ENCODE measurements around the gene EEFSEC. TPM values are rescaled to one million over a fixed set of nuclear protein-coding genes. Genes with fewer than 3 reads are reported as not detected.

Gene EEFSEC
- total RNA-seq, 1 donor = 3.0 TPM

GRCh38 chr3:128329491-128330213 is 176.4 kb downstream of the EEFSEC start:
- H3K4me3 ChIP-seq (ENCODE audit: low read depth, low read length) = no peak overlapping the region
- DNase-seq (ENCODE audit: low read depth) = peak; percentile 34

DNA sequence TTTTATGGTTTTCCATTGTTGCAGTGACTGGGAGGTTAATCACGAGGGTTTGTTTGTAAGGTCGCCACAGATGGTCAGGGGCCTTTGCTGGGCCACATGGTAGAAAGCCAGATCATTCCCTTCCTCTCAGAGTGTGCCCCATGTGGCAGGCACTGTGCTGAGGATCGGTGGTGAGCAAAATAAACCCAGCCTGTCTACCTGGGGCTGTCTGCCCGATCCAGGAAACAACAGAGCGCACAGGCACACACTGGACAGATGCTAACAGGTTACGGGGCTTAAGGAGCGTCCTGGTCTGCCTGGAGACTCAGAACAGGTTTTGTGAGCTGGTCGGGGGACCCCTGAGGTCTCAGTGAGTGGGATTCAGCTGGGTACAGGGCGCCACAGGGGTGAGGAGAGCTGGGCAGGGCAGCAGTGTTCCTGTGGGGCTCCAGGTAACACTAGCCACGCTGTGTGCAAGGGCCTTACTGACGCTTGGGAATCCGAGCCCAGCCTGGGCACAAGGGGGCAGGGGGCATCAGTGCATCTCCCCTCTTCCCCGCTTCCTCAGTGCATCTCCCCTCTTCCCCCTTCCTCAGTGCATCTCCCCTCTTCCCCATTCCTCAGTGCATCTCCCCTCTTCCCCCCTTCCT is 177.0 kb downstream of the EEFSEC start:
- TF ChIP-seq, protein P1, sequence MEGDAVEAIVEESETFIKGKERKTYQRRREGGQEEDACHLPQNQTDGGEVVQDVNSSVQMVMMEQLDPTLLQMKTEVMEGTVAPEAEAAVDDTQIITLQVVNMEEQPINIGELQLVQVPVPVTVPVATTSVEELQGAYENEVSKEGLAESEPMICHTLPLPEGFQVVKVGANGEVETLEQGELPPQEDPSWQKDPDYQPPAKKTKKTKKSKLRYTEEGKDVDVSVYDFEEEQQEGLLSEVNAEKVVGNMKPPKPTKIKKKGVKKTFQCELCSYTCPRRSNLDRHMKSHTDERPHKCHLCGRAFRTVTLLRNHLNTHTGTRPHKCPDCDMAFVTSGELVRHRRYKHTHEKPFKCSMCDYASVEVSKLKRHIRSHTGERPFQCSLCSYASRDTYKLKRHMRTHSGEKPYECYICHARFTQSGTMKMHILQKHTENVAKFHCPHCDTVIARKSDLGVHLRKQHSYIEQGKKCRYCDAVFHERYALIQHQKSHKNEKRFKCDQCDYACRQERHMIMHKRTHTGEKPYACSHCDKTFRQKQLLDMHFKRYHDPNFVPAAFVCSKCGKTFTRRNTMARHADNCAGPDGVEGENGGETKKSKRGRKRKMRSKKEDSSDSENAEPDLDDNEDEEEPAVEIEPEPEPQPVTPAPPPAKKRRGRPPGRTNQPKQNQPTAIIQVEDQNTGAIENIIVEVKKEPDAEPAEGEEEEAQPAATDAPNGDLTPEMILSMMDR (IDR thresholded peaks at IDR 0.05; ENCODE audit: insufficient read depth, low read depth, low read length) = no peak
- DNase-seq (ENCODE audit: low read depth) = no peak
- H3K4me3 ChIP-seq (ENCODE audit: low read depth, low read length) = no peak overlapping the region

More at GRCh38 chr3:128329491-128330213, 176.4 kb downstream of the EEFSEC start:
- TF ChIP-seq, protein P1 (IDR thresholded peaks at IDR 0.05; ENCODE audit: insufficient read depth, low read depth, low read length) = no peak

GRCh38 chr3:128334086-128334645 is 180.9 kb downstream of the EEFSEC start:
- DNase-seq (ENCODE audit: low read depth) = no peak
- no peak overlapping the region for H3K4me3 ChIP-seq (ENCODE audit: low read depth, low read length)
- TF ChIP-seq, protein P1 (IDR thresholded peaks at IDR 0.05; ENCODE audit: insufficient read depth, low read depth, low read length) = no peak

GRCh38 chr3:128334766-128335165 is 181.5 kb downstream of the EEFSEC start:
- TF ChIP-seq, protein P1 (IDR thresholded peaks at IDR 0.05; ENCODE audit: insufficient read depth, low read depth, low read length) = no peak
- DNase-seq (ENCODE audit: low read depth) = no peak
- no peak overlapping the region for H3K4me3 ChIP-seq (ENCODE audit: low read depth, low read length)

DNA sequence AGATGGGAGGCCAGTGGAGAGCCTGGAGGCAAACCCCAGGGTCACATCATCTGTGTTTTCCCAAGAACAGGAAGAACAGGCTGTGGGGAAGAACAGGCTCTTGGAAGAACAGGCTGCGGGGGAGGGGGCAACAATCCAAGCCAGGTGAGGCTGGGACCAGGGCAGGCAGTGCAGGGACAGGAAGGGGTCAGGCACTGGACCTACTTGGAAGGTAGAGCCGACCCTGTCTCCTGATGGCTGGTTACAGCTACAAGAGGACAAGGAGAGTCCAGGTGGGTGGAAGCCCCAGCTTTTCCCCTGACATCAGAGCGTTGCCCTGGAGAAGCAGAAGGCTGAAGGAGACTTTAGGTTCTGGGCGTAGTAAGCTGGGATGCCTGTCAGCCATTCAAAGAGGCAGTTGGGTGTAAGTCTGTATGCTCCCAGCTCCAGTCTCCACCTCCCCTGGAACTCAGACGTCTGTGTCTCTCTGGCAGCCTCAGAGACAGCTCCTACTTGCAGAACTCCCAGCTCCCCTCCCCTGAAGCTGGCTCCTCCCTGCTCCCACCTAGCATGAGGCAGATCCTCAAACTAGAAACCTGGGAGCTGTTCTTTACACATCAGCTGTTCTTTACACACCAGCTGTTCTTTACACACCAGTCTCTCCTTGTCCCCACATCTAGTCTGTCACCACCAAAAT is 182.5 kb downstream of the EEFSEC start:
- H3K4me3 ChIP-seq (ENCODE audit: low read depth, low read length) = no peak overlapping the region
- TF ChIP-seq, protein P1 (IDR thresholded peaks at IDR 0.05; ENCODE audit: insufficient read depth, low read depth, low read length) = no peak
- DNase-seq (ENCODE audit: low read depth) = no peak

DNA sequence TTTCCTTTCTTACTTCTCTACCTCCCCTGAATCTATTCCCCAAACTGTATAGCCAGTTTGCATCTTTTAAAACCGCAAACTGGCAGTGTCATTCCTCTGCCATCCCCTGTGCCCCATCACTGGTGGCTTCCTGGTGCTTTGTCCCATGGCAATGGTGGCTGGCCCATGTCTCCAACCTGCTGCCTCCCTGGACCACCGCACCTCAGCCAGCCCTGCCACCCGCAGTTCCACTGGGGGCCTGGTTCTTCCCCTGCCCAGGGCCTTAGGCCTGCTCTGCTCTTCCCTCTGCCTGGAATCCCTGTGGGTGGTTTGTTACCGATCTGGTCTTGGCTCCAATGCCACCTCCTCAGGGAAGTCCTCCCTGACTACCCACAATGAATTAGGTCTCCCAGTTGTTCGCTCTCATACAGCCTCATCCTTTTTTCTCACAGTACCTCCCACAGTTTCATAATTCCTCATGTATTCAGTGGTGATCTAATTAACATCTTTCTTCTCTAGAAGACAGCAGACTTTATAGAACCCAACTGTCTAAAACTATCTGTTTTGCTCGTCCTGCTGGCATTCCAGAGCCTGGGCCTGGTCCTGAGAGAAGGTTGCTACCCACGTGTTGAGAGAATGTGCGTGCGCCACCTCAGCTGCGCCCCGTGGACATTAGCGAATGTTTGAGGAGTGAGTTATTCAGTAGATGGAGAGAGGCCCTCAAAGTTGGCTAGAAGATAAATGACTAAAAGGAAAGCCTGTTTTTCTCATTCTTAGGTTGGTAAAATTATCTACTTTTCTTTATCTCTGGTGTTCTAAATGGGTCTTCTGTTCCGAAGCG is 183.3 kb downstream of the EEFSEC start:
- no peak for DNase-seq (ENCODE audit: low read depth)
- H3K4me3 ChIP-seq (ENCODE audit: low read depth, low read length) = no peak overlapping the region
- TF ChIP-seq, protein P1 (IDR thresholded peaks at IDR 0.05; ENCODE audit: insufficient read depth, low read depth, low read length) = no peak

Measured in fibroblast of villous mesenchyme (primary cell).